K562 (cell line): ENCODE measurements around the gene DSTYK. TPM values are rescaled to one million over a fixed set of nuclear protein-coding genes. Genes with fewer than 3 reads are reported as not detected.

ENCODE experiments used
- ATF3 ChIP-seq, 2 experiments: fragments of 450-650 bp in 1 of 2; sonication (generic) in 1 of 2; formaldehyde crosslinking in 1 of 2; IDR thresholded peaks in 1 of 2; conservative IDR thresholded peaks in 1 of 2; 2 replicates each; pipeline versions ENCODE4 v1.6.1 to v1.8.1; 2016 to 2023; ENCODE audit warnings: mild to moderate bottlenecking in 2 of 2, moderate library complexity in 2 of 2, inconsistent platforms in 1 of 2, missing genetic modification reagents in 1 of 2
- C11orf30 ChIP-seq: fragments of 450-650 bp; IDR thresholded peaks from 2 replicates; pipeline ENCODE4 v1.6.1; 2016; ENCODE audit warnings: low read depth, mild to moderate bottlenecking
- E2F6 ChIP-seq, 2 experiments: IDR thresholded peaks; 2 replicates each; pipeline ENCODE4 v1.6.1; 2011; ENCODE audit warnings: borderline replicate concordance in 1 of 2, control low read depth in 1 of 2, low read depth in 1 of 2, low read length in 1 of 2, mild to moderate bottlenecking in 1 of 2, mixed read lengths in 1 of 2, moderate library complexity in 1 of 2; ENCODE audit not compliant: insufficient read depth in 1 of 2, insufficient read length in 1 of 2, poor library complexity in 1 of 2, severe bottlenecking in 1 of 2; ENCODE audit errors: extremely low read depth in 1 of 2
- IRF1 ChIP-seq: sonication (generic); formaldehyde crosslinking; IDR thresholded peaks from 2 replicates; pipeline ENCODE4 v1.8.0; 2022; ENCODE audit warnings: missing genetic modification reagents, mild to moderate bottlenecking, borderline replicate concordance
- JUNB ChIP-seq: fragments of 450-650 bp; formaldehyde crosslinking; conservative IDR thresholded peaks from 2 replicates; pipeline ENCODE4 v1.4.0; 2020; ENCODE audit warnings: mild to moderate bottlenecking
- KLF10 ChIP-seq: fragments of 250-450 bp; sonication (Bioruptor Pico); IDR thresholded peaks from 2 replicates; pipeline ENCODE4 v1.6.1; 2021; ENCODE audit warnings: matching md5 sums
- L3MBTL2 ChIP-seq: fragments of 450-650 bp; IDR thresholded peaks from 2 replicates; pipeline ENCODE4 v1.6.1; 2016; ENCODE audit warnings: mild to moderate bottlenecking, moderate library complexity
- MECOM ChIP-seq: fragments of 250-450 bp; sonication (Bioruptor Pico); IDR thresholded peaks from 2 replicates; pipeline ENCODE4 v1.8.0; 2022; ENCODE audit warnings: inconsistent platforms
- NFIX ChIP-seq: fragments of 250-450 bp; sonication (Bioruptor Pico); IDR thresholded peaks from 2 replicates; pipeline ENCODE4 v1.4.0; 2020; ENCODE audit warnings: low read depth, mild to moderate bottlenecking, moderate library complexity
- PHF8 ChIP-seq: fragments of 200-600 bp; sonication (generic); IDR thresholded peaks from 2 replicates; pipeline ENCODE4 v1.6.1; 2012; ENCODE audit warnings: mixed run types, mild to moderate bottlenecking, inconsistent platforms, low read length, moderate library complexity, borderline replicate concordance
- SPI1 ChIP-seq: IDR thresholded peaks from 2 replicates; pipeline ENCODE4 v1.6.1; 2011; ENCODE audit warnings: low read depth, low read length, control low read depth, borderline replicate concordance
- TBL1XR1 ChIP-seq, 2 experiments: IDR thresholded peaks; 2 replicates each; pipeline ENCODE4 v1.6.1; 2012; ENCODE audit warnings: improper control_type of control experiment in 2 of 2, low read length in 2 of 2, mild to moderate bottlenecking in 1 of 2
- THAP7 ChIP-seq: fragments of 250-450 bp; sonication (Bioruptor Pico); IDR thresholded peaks from 2 replicates; pipeline ENCODE4 v1.5.0; 2021
- XRCC4 ChIP-seq: IDR thresholded peaks from one replicate; pipeline ENCODE4 v1.6.1; 2011; ENCODE audit not compliant: insufficient read depth, insufficient read length; ENCODE audit errors: extremely low read depth
- ZBTB17 ChIP-seq: fragments of 450-650 bp; formaldehyde crosslinking; IDR thresholded peaks from 2 replicates; pipeline ENCODE4 v1.4.0; 2020; ENCODE audit warnings: mild to moderate bottlenecking
- ZBTB2 ChIP-seq: fragments of 450-650 bp; IDR thresholded peaks from 2 replicates; pipeline ENCODE4 v1.6.1; 2016; ENCODE audit warnings: antibody characterized with exemption
- ZBTB9 ChIP-seq: fragments of 450-650 bp; formaldehyde crosslinking; IDR thresholded peaks from 2 replicates; pipeline ENCODE4 v1.4.0; 2020; ENCODE audit warnings: mild to moderate bottlenecking, moderate library complexity
- ZNF146 ChIP-seq: IDR thresholded peaks from one replicate; pipeline ENCODE4 v1.6.1; 2018; ENCODE audit warnings: missing compliant biosample characterization; ENCODE audit not compliant: unreplicated experiment
- ZNF431 ChIP-seq: sonication (generic); formaldehyde crosslinking; IDR thresholded peaks from 2 replicates; pipeline ENCODE4 v1.8.0; 2022; ENCODE audit warnings: mild to moderate bottlenecking, missing genetic modification reagents
- ZNF830 ChIP-seq: fragments of 250-450 bp; sonication (Bioruptor Pico); IDR thresholded peaks from 2 replicates; pipeline ENCODE4 v1.5.0; 2021; ENCODE audit warnings: mild to moderate bottlenecking
- ZZZ3 ChIP-seq: fragments of 450-650 bp; IDR thresholded peaks from 2 replicates; pipeline ENCODE4 v1.6.1; 2016; ENCODE audit warnings: antibody characterized with exemption, mild to moderate bottlenecking, moderate library complexity
- polyA plus RNA-seq, 8 experiments: library from polyadenylated mRNA; depleted of rRNA in 4 of 8; stranded (reverse) in 5 of 8; unstranded in 3 of 8; fragments of >200 nt; fragmentation: Nextera tagmentation in 2 of 8; fragmentation: Illumina TruSeq in 1 of 8; extraction: Ambion mirVana in 2 of 8; extraction: Trizol in 1 of 8; gene quantifications; 2 replicates each; pipeline versions ENCODE4 v1.2.1 to v1.2.3, GENCODE V29; 2011 to 2014; ENCODE audit warnings: inconsistent platforms in 1 of 8, missing spikeins in 1 of 8
- total RNA-seq, 7 experiments: library from RNA; depleted of rRNA in 6 of 7; stranded (reverse); fragments of >200 nt in 6 of 7; fragmentation: Illumina TruSeq in 2 of 7; extraction: Trizol in 2 of 7; gene quantifications; 2 replicates each; pipeline versions ENCODE4 v1.2.1 to v1.2.3, GENCODE V29; 2011 to 2021; ENCODE audit warnings: low replicate concordance in 1 of 7

DSTYK gene
- total and polyA plus RNA-seq, 9 of the 15 experiments (the other 6 are each of a cell fraction or from before 2014, with no cell fraction given), result 4.2 to 7.1 (median 6.2) TPM

- TF ChIP-seq ATF3 (IDR thresholded peaks at IDR 0.05) (peak; percentile 89), ATF3 (CRISPR knock-in tag; conservative IDR thresholded peaks at IDR 0.05) (no peak), ZBTB2 (no peak), XRCC4 (no peak), ZZZ3 (no peak), NFIX (CRISPR knock-in tag) (no peak), ZNF431 (CRISPR knock-in tag) (no peak), ZBTB17 (CRISPR knock-in tag) (no peak), IRF1 (no peak), ZNF146 (CRISPR knock-in tag) (no peak), ZBTB9 (CRISPR knock-in tag) (no peak), JUNB (no peak), PHF8 (no peak), THAP7 (CRISPR knock-in tag) (no peak), MECOM (CRISPR knock-in tag) (0 out of 2 replicates have a peak, but pooled peaks have one; percentile 33), KLF10 (CRISPR knock-in tag) (no peak), L3MBTL2 (peak; percentile 33; the same call in 1 of the 2 replicates), C11orf30 (peak; percentile 93), E2F6 (IDR thresholded peaks at IDR 0.05; ENCODE audit: borderline replicate concordance in 1 of 2, extremely low read depth in 1 of 2, insufficient read depth in 1 of 2, insufficient read length in 1 of 2, low read depth in 1 of 2, low read length in 1 of 2, poor library complexity in 1 of 2, severe bottlenecking in 1 of 2) (no peak), ZNF830 (CRISPR knock-in tag) (no peak), TBL1XR1 (IDR thresholded peaks at IDR 0.05; ENCODE audit: low read length in 2 of 2) (no peak), SPI1 (no peak)
Measured at GRCh38 chr1:205172729-205173366, 38.7 kb downstream of the DSTYK start (continued).
